Right forelimb (tissue), 1 donor: ENCODE results near the gene PLXDC1.
"Not testable (repeated sequence)": the region's sequence is repeated elsewhere in the genome, so short reads cannot be mapped to it uniquely, and the experiment has no call there.

ENCODE experiments used
- DNase-seq: peaks from one replicate; pipeline ENCODE4 v3.0.0-alpha.2; 2018

Gene PLXDC1

GRCh38 chr17:39122991-39123390, 28.4 kb downstream of the PLXDC1 start:
- no peak for DNase-seq

GRCh38 chr17:39121919-39122318, 29.5 kb downstream of the PLXDC1 start:
- DNase-seq, result not testable (repeated sequence)

GRCh38 chr17:39118674-39119419, 32.6 kb downstream of the PLXDC1 start:
- no peak for DNase-seq

- no peak for DNase-seq
Measured at GRCh38 chr17:39116224-39116623, 35.2 kb downstream of the PLXDC1 start.

- DNase-seq, result no peak
Measured at GRCh38 chr17:39115135-39115534, 36.3 kb downstream of the PLXDC1 start.

- DNase-seq, result no peak
Measured at GRCh38 chr17:39114723-39115122, 36.7 kb downstream of the PLXDC1 start.

GRCh38 chr17:39113871-39114270, 37.6 kb downstream of the PLXDC1 start:
- no peak for DNase-seq

- no peak for DNase-seq
Measured at GRCh38 chr17:39110435-39111136, 40.9 kb downstream of the PLXDC1 start.

GRCh38 chr17:39108461-39109375, 42.7 kb downstream of the PLXDC1 start:
- no peak for DNase-seq

GRCh38 chr17:39107973-39108372, 43.5 kb downstream of the PLXDC1 start:
- DNase-seq, result no peak

- DNase-seq, result no peak
Measured at GRCh38 chr17:39107155-39107554, 44.3 kb downstream of the PLXDC1 start.

- no peak for DNase-seq
Measured at GRCh38 chr17:39105705-39106104, 45.7 kb downstream of the PLXDC1 start.

- no peak for DNase-seq
Measured at GRCh38 chr17:39104657-39105056, 46.8 kb downstream of the PLXDC1 start.

GRCh38 chr17:39104046-39104445, 47.4 kb downstream of the PLXDC1 start:
- DNase-seq, result no peak

GRCh38 chr17:39101091-39101490, 50.3 kb downstream of the PLXDC1 start:
- no peak for DNase-seq

GRCh38 chr17:39100530-39100929, 50.9 kb downstream of the PLXDC1 start:
- DNase-seq, result no peak

GRCh38 chr17:39099663-39100286, 51.7 kb downstream of the PLXDC1 start:
- DNase-seq, result peak; percentile 61

- no peak for DNase-seq
Measured at GRCh38 chr17:39098588-39098987, 52.8 kb downstream of the PLXDC1 start.

GRCh38 chr17:39097537-39097936, 53.9 kb downstream of the PLXDC1 start:
- DNase-seq, result no peak

GRCh38 chr17:39097150-39097519, 54.3 kb downstream of the PLXDC1 start:
- no peak for DNase-seq

GRCh38 chr17:39096508-39097149, 54.8 kb downstream of the PLXDC1 start:
- no peak for DNase-seq

- DNase-seq, result no peak
Measured at GRCh38 chr17:39095309-39095686, 56.1 kb downstream of the PLXDC1 start.
